C1 segment of cervical spinal cord (tissue), 14 donors: Measurements from ENCODE around the gene LIM2.

Source experiments
- DNase-seq, 14 donors: peaks; one replicate each; lab custom pipeline; 2025; lab: John Stamatoyannopoulos, UW

The LIM2 gene

GRCh38 chr19:51365965-51366388 lies 21.8 kb downstream of the LIM2 start, which contains the start of gene ETFB:
ETFB (minus strand) TSS chr19:51366388; CDS start chr19:51366326, 62 bp downstream.
- peak in 1 of 14 donors; percentile 45 for DNase-seq

GRCh38 chr19:51365211-51365964 lies 22.4 kb downstream of the LIM2 start:
- peak in 8 of 14 donors; percentile 12 to 62 (median 36) for DNase-seq

- peak in 7 of 14 donors; percentile 8 to 72 (median 24) for DNase-seq
These were observed 23.3 kb downstream of the LIM2 start for GRCh38 chr19:51364200-51365106.

GRCh38 chr19:51361239-51361638 lies 26.5 kb downstream of the LIM2 start:
- DNase-seq: no peak

GRCh38 chr19:51359294-51359693 lies 28.5 kb downstream of the LIM2 start:
- DNase-seq: peak in 3 of 14 donors; percentile 1 to 19 (median 15)

GRCh38 chr19:51357952-51358351 lies 29.8 kb downstream of the LIM2 start:
- no peak for DNase-seq

- no peak for DNase-seq
These were observed 31.5 kb downstream of the LIM2 start for GRCh38 chr19:51356159-51356801.

GRCh38 chr19:51354742-51355148 lies 33.0 kb downstream of the LIM2 start:
- DNase-seq: peak in 9 of 14 donors; percentile 8 to 50 (median 29)

GRCh38 chr19:51354103-51354741 lies 33.6 kb downstream of the LIM2 start:
- no peak for DNase-seq

- no peak for DNase-seq
These were observed 34.9 kb downstream of the LIM2 start for GRCh38 chr19:51352783-51353360.

GRCh38 chr19:51351266-51351990 lies 36.3 kb downstream of the LIM2 start:
- no peak for DNase-seq

- DNase-seq: no peak
These were observed 40.4 kb downstream of the LIM2 start for GRCh38 chr19:51347209-51347928.

- DNase-seq: no peak
These were observed 41.0 kb downstream of the LIM2 start for GRCh38 chr19:51346742-51347141.

- no peak for DNase-seq
These were observed 42.6 kb downstream of the LIM2 start for GRCh38 chr19:51345076-51345620.

GRCh38 chr19:51342631-51343569 lies 44.9 kb downstream of the LIM2 start:
- DNase-seq: no peak

- no peak for DNase-seq
These were observed 45.7 kb downstream of the LIM2 start, which contains the start of gene VSIG10L for GRCh38 chr19:51341976-51342580. VSIG10L (minus strand) TSS chr19:51342139; CDS start chr19:51342124, 15 bp downstream.

GRCh38 chr19:51341066-51341465 lies 46.7 kb downstream of the LIM2 start:
- no peak for DNase-seq
